GM12878 (cell line): ENCODE measurements around the gene VWA8. TPM values are rescaled to one million over a fixed set of nuclear protein-coding genes. Genes with fewer than 3 reads are reported as not detected.

ENCODE experiments used
- ATAC-seq: fragments of 200-7000 bp; cut with Tn5 transposase; 3 replicates; pipeline ENCODE4 v1.9.1; 2020; ENCODE audit warnings: mild to moderate bottlenecking, moderate library complexity
- BruUV-seq: library from RNA; stranded (reverse); fragments of 400-500 nt; replicated peaks from 2 replicates; lab custom pipeline; 2021; lab: Mats Ljungman, UMichigan
- CTCF ChIA-PET: fragments of 300-600 bp; sonication (Branson Sonifier 250); formaldehyde crosslinking; extraction: SDS; loops from one replicate; lab custom pipeline; 2021; ENCODE audit warnings: inconsistent platforms; lab: Yijun Ruan, JAX
- POLR2A ChIA-PET: fragments of 350-600 bp; formaldehyde crosslinking; extraction: SDS; loops from one replicate; lab custom pipeline; 2021; ENCODE audit warnings: inconsistent platforms; lab: Charles Lee
- RAD21 ChIA-PET: fragments of 300-600 bp; sonication (Branson Sonifier 250); formaldehyde crosslinking; loops from one replicate; lab custom pipeline; 2023; ENCODE audit warnings: antibody characterized with exemption; ENCODE audit not compliant: unreplicated experiment; lab: Charles Lee
- SMC1A ChIA-PET: fragments of 300-600 bp; sonication (Branson Sonifier 250); formaldehyde crosslinking; loops from one replicate; lab custom pipeline; 2023; ENCODE audit not compliant: unreplicated experiment, uncharacterized antibody; lab: Charles Lee
- DNase-seq: peaks from one replicate; pipeline ENCODE4 v3.0.0-alpha.2; 2011; ENCODE audit warnings: low read depth, low spot score
- FAIRE-seq: peaks from 3 replicates; lab custom pipeline; 2011; peaks lifted over from hg19 to GRCh38; lab: Jason Lieb, UNC
- H2AFZ ChIP-seq: 2 replicates; pipeline ENCODE4 v1.6.0; 2011; ENCODE audit warnings: low read depth, low read length, control low read depth; ENCODE audit not compliant: control insufficient read depth
- H3K27ac ChIP-seq: 2 replicates; pipeline ENCODE4 v1.5.1; 2011; ENCODE audit warnings: control low read depth; ENCODE audit not compliant: control insufficient read depth, insufficient read depth
- H3K27me3 ChIP-seq, 2 experiments: replicated peaks in 1 of 2; 2 replicates each; pipeline versions ENCODE4 v1.6.0 to v1.6.1; 2011; ENCODE audit warnings: low read length in 1 of 2; ENCODE audit not compliant: control insufficient read depth in 2 of 2, insufficient read depth in 2 of 2
- H3K36me3 ChIP-seq, 2 experiments: 2 replicates each; pipeline ENCODE4 v1.5.1; 2011; ENCODE audit warnings: low read length in 1 of 2; ENCODE audit not compliant: control insufficient read depth in 2 of 2, insufficient read depth in 2 of 2
- H3K4me1 ChIP-seq: 2 replicates; pipeline ENCODE4 v1.6.1; 2011; ENCODE audit warnings: mild to moderate bottlenecking, low read length, moderate library complexity, mixed read lengths; ENCODE audit not compliant: control insufficient read depth, insufficient read depth
- H3K4me2 ChIP-seq: 2 replicates; pipeline ENCODE4 v1.6.0; 2011; ENCODE audit warnings: control low read depth; ENCODE audit not compliant: control insufficient read depth, insufficient read depth
- H3K4me3 ChIP-seq: fragments of 200-600 bp; sonication (generic); 2 replicates; pipeline ENCODE4 v1.5.1; 2016
- H3K79me2 ChIP-seq: 2 replicates; pipeline ENCODE4 v1.6.0; 2011; ENCODE audit warnings: low read length; ENCODE audit not compliant: control insufficient read depth, insufficient read depth
- H3K9ac ChIP-seq: 2 replicates; pipeline ENCODE4 v1.8.0; 2011; ENCODE audit warnings: low read length, control low read depth, mixed read lengths; ENCODE audit not compliant: control insufficient read depth, insufficient read depth
- H3K9me3 ChIP-seq: replicated peaks from 3 replicates; pipeline ENCODE4 v1.5.1; 2011; ENCODE audit warnings: mild to moderate bottlenecking, low read length; ENCODE audit not compliant: control insufficient read depth, insufficient read depth
- H4K20me1 ChIP-seq: 2 replicates; pipeline ENCODE4 v1.6.0; 2011; ENCODE audit not compliant: control insufficient read depth, insufficient read depth
- NFYA ChIP-seq: IDR thresholded peaks from 2 replicates; pipeline ENCODE4 v1.6.1; 2011; ENCODE audit warnings: low read depth, mild to moderate bottlenecking, low read length, improper control_type of control experiment, borderline replicate concordance
- SPI1 ChIP-seq: IDR thresholded peaks from 2 replicates; pipeline ENCODE4 v1.6.1; 2011; ENCODE audit warnings: low read depth, mild to moderate bottlenecking, low read length, moderate library complexity, borderline replicate concordance; ENCODE audit not compliant: insufficient read depth
- STAT1 ChIP-seq: fragments of 450-650 bp; conservative IDR thresholded peaks from 2 replicates; pipeline ENCODE4 v1.6.1; 2014; ENCODE audit warnings: antibody characterized with exemption, mild to moderate bottlenecking
- STAT3 ChIP-seq: IDR thresholded peaks from 2 replicates; pipeline ENCODE4 v1.6.1; 2011; ENCODE audit warnings: low read depth, low read length, improper control_type of control experiment
- WGBS: methylation state at CpG from one replicate; pipeline ENCODE4 v1.1.6; 2016; ENCODE audit warnings: low lambda C conversion rate; ENCODE audit not compliant: insufficient replicate concordance, insufficient coverage; ENCODE audit errors: missing lambda C conversion rate; 5-methylcytosine and 5-hydroxymethylcytosine counted together
- in situ Hi-C: fragments of 300-500 bp; cut with MboI; formaldehyde crosslinking; loops from 9 replicates; pipeline ENCODE4 v1.14.3; 2018; ENCODE audit warnings: mixed read lengths
- intact Hi-C: fragments of 100-400 bp; cut with micrococcal nuclease; formaldehyde crosslinking; loops from one replicate; pipeline ENCODE4 v1.14.2; 2022; ENCODE audit not compliant: unreplicated experiment
- polyA plus RNA-seq, 11 experiments: library from polyadenylated mRNA; depleted of rRNA in 4 of 11; unstranded in 6 of 11; stranded (reverse) in 5 of 11; fragments of >200 nt; fragmentation: Nextera tagmentation in 4 of 11; fragmentation: Illumina TruSeq in 1 of 11; extraction: Ambion mirVana in 4 of 11; extraction: Trizol in 1 of 11; gene quantifications; 1 replicate in 1 of 11; 2 replicates in 10 of 11; pipeline versions ENCODE4 v1.2.1 to v1.2.3, GENCODE V29; 2011 to 2016; ENCODE audit warnings: inconsistent platforms in 2 of 11, missing spikeins in 2 of 11, low read depth in 1 of 11
- total RNA-seq, 4 experiments: library from RNA; depleted of rRNA in 3 of 4; stranded (reverse); fragments of >200 nt in 3 of 4; fragmentation: Illumina TruSeq in 1 of 4; extraction: Trizol in 1 of 4; gene quantifications; 2 replicates each; pipeline versions ENCODE4 v1.2.1 to v1.2.3, GENCODE V29; 2013 to 2021
- TF ChIP-seq, protein P1 (sequence below): fragments of 450-650 bp; IDR thresholded peaks from 2 replicates; pipeline ENCODE4 v1.6.1; 2017; ENCODE audit warnings: mild to moderate bottlenecking, moderate library complexity

VWA8 gene
- total and polyA plus RNA-seq, 10 of the 15 experiments (the other 5 are each of a cell fraction or from before 2014, with no cell fraction given), result 3.0 to 21.8 (median 13.5) TPM

DNA sequence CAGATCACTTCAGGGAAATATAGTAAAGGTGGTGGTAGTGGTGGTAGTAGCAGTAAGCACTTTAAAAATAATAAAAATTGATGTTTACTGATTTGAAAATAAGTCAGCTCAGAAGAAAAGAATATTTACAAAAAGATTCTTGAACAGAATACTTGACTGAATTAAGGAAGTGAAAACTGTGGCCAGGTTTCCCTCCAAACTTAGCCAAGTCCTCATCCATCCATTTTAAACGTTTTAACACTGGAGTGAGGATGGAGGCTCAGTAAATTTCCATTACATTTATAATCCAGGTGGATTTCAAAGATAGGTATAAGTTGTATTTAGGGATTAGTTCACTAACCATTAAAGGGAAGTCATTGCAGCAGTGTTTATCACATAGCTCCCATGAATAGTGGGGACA, 282.1 kb downstream of the VWA8 start:
- CTCF ChIA-PET, result interaction anchor here (0.9 to 4.4 kb wide), 9 partner anchors 9 to 525 kb away, joined by 3 to 49 read pairs (median 4); no protein-coding TSS in a partner anchor
- H3K9me3 ChIP-seq, result no peaks in the 10 kb centered on the region
- H2AFZ ChIP-seq, result no peak overlapping the region
- no TSS peak for BruUV-seq
- H4K20me1 ChIP-seq, result no peaks in the 10 kb centered on the region
- RAD21 ChIA-PET, result interaction anchor here (0.9 to 3.4 kb wide), 4 partner anchors 10 to 431 kb away, joined by 3 to 29 read pairs (median 4); no protein-coding TSS in a partner anchor
- no peaks in the 10 kb centered on the region; a peak in 1 of 4 replicates for H3K36me3 ChIP-seq
- WGBS, result 0% methylated on average over 1 of the region's 1 CpG
- H3K4me2 ChIP-seq, result no peak overlapping the region
- peak; percentile 46 for ATAC-seq
- SMC1A ChIA-PET, result interaction anchor here (0.6 to 3.7 kb wide), 12 partner anchors 8 to 446 kb away, joined by 3 to 47 read pairs (median 4); no protein-coding TSS in a partner anchor
- H3K79me2 ChIP-seq, result no peaks in the 10 kb centered on the region
- H3K9ac ChIP-seq, result no peak overlapping the region
- intact Hi-C loops (no loop called here), in situ Hi-C loops (no loop called here)
- peaks cover 7% of the 10 kb centered on the region; the same call in 1 of the 2 replicates for H3K4me1 ChIP-seq
- TF ChIP-seq STAT3 (no peak), NFYA (no peak), SPI1 (peak; percentile 88), STAT1 (no peak)
- TF ChIP-seq, protein P1, sequence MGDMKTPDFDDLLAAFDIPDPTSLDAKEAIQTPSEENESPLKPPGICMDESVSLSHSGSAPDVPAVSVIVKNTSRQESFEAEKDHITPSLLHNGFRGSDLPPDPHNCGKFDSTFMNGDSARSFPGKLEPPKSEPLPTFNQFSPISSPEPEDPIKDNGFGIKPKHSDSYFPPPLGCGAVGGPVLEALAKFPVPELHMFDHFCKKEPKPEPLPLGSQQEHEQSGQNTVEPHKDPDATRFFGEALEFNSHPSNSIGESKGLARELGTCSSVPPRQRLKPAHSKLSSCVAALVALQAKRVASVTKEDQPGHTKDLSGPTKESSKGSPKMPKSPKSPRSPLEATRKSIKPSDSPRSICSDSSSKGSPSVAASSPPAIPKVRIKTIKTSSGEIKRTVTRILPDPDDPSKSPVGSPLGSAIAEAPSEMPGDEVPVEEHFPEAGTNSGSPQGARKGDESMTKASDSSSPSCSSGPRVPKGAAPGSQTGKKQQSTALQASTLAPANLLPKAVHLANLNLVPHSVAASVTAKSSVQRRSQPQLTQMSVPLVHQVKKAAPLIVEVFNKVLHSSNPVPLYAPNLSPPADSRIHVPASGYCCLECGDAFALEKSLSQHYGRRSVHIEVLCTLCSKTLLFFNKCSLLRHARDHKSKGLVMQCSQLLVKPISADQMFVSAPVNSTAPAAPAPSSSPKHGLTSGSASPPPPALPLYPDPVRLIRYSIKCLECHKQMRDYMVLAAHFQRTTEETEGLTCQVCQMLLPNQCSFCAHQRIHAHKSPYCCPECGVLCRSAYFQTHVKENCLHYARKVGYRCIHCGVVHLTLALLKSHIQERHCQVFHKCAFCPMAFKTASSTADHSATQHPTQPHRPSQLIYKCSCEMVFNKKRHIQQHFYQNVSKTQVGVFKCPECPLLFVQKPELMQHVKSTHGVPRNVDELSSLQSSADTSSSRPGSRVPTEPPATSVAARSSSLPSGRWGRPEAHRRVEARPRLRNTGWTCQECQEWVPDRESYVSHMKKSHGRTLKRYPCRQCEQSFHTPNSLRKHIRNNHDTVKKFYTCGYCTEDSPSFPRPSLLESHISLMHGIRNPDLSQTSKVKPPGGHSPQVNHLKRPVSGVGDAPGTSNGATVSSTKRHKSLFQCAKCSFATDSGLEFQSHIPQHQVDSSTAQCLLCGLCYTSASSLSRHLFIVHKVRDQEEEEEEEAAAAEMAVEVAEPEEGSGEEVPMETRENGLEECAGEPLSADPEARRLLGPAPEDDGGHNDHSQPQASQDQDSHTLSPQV, result no peak
- no peaks in the 10 kb centered on the region for H3K27me3 ChIP-seq
- H3K4me3 ChIP-seq, result no peak overlapping the region
- POLR2A ChIA-PET, result no interaction called here
- H3K27ac ChIP-seq, result no peak overlapping the region
- FAIRE-seq, result no peak
- no peak for DNase-seq
